ENCODE measurements around the gene NUCKS1.

Gene NUCKS1

DNA sequence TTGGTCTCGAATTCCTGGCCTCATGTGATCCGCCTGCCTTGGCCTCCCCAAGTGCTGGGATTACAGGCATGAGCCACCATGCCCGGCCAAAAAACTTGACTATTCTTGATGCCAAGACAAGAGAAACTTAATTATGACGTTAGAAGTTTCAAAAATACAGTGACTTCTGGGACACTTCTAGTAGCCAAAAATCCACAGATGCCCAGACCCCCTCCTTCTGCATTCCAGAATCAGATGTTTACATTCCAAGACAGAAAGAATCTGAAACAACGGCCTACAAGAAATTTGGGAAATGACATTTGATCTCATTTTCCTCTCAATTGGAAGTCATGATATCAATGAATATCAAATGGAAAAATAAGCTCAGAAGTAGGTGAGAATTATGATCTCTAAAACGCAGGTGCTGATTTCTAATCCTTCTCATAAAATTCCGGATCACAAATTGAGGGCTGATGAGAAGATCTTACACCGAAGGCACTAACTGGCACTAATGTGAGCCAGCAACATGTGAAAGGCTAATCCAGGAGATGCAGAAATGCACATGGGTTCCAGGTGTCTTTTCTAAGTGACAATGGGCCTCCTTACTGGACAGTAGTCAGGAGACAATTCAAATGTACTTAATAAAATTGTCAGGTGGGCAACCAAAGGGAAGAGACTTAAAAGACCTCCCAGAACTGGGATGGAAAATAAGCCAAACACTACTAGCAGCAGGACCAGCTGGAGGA is 19.8 kb upstream of the NUCKS1 start:
- no peak for DNase-seq

GRCh38 chr1:205767248-205767647 is 17.3 kb upstream of the NUCKS1 start:
- DNase-seq: no peak

GRCh38 chr1:205766570-205766969 is 16.6 kb upstream of the NUCKS1 start:
- DNase-seq: no peak

DNA sequence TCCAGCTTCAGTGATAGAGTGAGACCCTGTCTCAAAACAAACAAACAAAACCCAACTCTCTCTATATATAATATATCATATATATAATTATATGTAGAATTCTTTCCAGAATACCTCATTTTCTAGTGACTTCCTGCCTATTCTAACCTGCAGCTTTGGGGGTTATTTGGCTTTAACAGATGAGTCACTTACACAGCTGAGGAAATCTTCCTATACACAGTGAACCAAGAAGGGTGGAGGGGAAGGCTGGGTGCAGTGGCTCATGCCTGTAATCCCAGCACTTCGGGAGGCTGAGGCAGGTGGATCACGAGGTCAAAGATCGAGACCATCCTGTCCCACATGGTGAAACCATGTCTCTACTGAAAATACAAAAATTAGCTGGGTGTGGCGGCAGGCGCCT is 16.1 kb upstream of the NUCKS1 start:
- no peak for DNase-seq

DNA sequence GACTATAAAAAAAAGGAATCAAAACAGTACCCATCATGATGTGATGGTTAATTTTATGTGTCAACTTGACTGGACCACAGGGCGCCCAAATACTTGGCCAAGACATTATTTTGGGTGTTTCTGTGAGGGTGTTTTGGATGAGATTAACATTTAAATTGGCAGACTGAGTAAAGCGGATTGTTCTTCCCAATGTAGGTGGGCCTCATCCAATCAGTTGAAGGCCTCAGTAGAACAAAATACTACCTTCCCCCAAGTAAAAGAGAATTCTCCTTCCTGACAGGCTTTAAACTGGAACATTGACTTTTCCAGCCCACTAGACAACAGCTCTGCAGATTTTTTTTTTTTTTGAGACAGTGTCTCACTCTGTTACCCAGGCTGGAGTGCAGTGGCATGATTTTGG is 14.6 kb upstream of the NUCKS1 start:
- DNase-seq: no peak

- DNase-seq: no peak
Measured at GRCh38 chr1:205763980-205764379, 14.0 kb upstream of the NUCKS1 start.

DNA sequence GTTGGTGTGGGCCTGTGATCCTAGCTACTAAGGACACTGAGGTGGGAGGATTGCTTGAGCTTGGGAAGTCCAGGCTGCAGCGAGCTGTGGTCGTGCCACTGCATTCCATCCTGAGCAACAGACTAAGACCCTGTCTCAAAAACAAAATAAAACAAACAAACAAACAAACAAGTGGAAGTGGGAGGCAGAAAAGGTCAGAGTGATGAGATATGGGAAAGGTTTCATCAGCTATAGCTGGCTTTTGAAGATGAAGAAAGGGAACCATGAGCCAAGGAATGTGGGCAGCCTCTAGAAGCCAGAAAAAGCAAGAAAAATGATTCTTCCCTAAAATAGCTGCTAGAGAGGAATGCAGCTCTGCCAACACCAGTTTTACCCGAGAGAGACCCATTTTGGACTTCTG is 10.6 kb upstream of the NUCKS1 start:
- no peak for DNase-seq

- no peak for DNase-seq
Measured at GRCh38 chr1:205756552-205756951, 6.6 kb upstream of the NUCKS1 start.

- no peak for DNase-seq
Measured at GRCh38 chr1:205754857-205755256, 4.9 kb upstream of the NUCKS1 start.

GRCh38 chr1:205751036-205751651 is 1.2 kb upstream of the NUCKS1 start:
- DNase-seq: no peak

DNA sequence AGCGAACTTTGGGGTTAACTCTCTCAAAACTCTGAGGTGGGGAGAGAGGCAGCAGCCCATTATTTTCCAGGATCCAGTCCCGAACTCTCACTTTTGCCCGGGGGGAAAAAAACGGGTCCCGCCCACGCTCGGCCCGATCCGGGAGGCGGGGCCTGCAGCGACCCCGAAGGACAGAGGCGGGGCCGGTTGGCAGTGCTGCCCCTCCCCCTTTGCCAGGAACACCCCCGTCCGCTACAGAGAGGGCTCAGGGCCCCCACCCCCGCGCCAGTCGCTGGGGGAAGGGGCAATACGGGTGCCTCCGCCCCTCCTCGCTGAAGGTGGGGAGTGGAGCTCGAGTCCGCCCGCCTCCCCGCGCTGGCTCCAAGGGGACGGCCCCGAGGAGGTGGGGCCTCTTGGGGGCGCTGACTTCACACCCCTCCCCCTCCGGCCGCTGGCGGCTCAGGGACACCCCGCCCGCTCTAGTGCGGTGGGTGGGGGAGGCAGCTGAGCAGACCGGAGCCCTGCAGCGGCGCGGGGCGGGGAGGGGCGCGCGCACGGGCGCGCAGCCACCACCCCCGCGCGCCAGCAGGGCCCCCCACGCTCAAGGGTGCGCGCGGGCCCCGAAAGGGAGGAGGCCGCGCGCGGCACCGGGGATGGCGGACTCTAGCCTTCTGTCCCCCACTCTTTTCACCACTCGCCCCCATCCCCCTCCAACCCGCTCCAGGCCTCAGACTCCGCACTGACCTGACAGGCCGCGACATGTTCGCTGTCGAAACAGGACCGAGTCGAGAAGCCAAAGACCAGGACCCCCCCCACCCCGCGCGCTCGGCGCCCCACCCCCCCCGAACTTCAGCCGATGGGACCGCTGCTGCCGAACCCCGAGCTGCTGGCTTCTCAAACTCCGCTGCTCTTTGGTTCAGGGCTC is 496 bp downstream of the NUCKS1 start:
- DNase-seq: peak; percentile 97

GRCh38 chr1:205748403-205749233 is 1.4 kb downstream of the NUCKS1 start:
- no peak for DNase-seq

DNA sequence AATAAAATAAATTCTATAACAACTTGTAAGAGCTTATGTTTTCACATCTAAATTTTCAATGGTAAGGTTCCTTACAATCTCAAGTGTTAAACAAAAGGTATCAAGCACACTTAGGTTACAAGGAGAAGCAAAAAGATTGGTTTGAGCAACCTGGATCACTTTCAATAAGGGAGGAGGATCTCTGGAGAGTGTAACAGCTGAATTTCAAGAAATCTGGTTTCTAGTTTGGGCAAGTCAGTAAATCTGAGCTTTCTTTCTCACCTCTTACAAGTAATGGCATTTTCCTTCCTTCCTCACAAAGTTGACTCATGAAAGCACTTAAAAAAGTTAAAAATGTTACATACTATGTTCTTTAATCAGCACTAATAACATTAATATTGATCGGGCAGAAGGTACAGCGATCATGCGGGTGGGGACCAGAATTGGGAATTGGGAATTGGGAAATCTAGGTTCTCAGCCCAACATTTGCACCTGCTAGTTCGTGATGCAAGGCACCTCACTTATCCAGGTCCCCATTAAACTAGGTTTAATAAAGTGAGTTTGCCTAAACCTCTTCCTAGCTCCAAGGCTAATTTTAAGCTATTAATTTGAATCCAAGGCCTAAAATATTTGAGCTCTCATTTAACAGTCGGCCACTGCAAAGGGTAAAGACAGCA is 3.1 kb downstream of the NUCKS1 start:
- DNase-seq: no peak

DNA sequence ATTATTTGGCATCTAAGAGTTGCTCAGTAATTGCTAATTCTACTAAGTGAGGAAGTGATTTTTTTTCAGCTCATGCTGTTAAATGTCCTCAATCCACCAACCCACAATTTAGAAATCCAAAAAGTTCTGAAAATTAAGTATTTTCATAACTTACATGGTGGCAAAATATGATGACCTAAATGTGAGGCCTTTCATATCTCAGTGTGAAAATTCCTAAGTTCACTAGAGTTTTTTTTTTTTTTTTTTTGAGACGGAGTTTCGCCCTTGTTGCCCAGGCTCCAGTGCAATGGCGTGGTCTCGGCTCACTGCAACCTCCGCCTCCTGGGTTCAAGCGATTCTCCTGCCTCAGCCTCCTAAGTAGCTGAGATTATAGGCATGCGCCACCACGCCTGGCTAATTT is 5.6 kb downstream of the NUCKS1 start:
- DNase-seq: no peak

- no peak for DNase-seq
Measured at GRCh38 chr1:205743977-205744376, 6.0 kb downstream of the NUCKS1 start.

DNA sequence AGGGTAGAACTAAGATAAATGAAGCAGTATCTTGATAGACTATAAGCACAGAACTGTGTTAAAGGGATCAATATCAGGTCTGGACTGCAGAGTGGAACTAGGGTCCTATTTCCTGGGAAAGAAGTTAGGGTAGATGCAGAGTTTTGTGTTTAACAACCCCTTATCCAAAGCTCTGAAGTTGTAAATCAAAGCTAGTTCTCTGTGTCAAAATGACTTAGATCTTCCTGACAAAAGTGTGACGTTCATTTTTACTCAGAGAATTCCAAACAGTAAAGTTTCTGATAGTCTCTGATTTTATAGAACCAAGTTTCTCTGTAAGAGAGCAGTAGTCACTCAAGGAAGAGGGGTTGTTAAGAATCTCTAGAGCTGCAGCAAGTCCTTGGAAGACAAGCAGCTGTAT is 8.3 kb downstream of the NUCKS1 start:
- DNase-seq: no peak

GRCh38 chr1:205739348-205740160 is 10.4 kb downstream of the NUCKS1 start:
- DNase-seq: no peak

- DNase-seq: no peak
Measured at GRCh38 chr1:205735218-205735617, 14.8 kb downstream of the NUCKS1 start.

DNA sequence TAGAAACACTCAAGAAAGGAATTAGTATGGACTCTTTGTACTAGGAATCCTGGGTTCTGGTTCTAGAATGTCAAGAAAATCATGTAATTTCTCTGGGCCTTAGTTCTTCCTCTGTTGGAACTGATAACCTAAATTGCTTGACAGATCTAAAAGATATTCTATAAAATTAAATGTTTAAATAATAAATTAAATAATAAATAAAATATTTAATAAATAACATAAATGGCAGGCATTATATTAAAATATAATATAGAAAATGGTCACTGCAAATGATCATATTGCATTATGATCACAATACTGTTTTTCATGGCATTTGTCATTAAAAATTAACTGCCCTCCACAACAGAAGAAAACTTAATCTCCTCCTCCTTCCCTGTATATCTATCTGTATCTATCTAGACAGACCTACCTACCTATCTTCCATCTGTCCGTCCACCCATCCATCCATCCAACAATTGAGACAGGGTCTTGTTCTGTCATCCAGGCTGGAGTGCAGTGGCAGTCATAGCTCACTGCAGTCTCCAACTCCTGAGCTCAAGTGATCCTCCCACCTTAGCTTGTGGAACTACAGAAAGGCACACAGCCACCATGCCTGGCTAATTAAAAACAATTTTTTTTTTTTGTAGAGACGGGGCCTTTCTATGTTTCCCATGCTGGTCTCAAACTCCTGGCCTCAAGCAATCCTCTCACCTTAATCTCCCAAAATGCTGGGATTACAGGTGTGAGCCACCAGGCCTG is 16.4 kb downstream of the NUCKS1 start:
- DNase-seq: no peak

DNA sequence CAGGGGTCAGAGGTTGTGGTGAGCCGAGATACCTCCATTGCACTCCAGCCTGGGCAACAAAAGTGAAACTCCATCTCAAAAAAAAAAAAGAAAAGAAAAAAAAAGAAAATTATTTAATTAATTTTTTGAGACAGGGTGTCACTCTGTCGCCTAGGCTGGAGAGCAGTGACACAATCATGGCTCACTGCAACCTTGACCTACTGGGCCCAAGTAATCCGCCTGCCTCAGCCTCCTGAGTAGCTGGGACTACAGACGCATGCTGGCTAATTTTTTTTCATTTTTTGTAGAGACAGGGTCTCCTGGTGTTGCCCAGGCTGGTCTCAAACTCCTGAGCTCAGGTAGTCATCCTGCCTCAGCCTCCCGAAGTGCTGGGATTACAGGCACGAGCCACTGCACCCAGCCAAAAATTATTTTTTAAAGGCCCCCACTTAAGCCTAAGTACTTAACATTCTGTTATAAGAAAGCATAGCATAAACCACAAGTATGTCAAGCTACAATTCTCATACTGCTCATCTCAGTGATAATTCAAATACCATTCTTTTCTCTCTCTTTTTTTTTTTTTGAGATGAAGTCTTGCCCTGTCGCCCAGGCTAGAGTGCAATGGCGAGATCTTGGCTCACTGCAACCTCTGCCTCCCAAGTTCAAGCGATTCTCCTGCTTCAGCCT is 19.9 kb downstream of the NUCKS1 start:
- DNase-seq: no peak

Measured in CD4-positive, alpha-beta T cell treated with Interleukin-15 for 1 hour (primary cell).